ENCODE measurements around the gene UBE2I.
"Not testable (repeated sequence)": the region's sequence is repeated elsewhere in the genome, so short reads cannot be mapped to it uniquely, and the experiment has no call there.

The UBE2I gene

GRCh38 chr16:1314399-1315068 is 5.1 kb downstream of the UBE2I start:
- DNase-seq: no peak

DNA sequence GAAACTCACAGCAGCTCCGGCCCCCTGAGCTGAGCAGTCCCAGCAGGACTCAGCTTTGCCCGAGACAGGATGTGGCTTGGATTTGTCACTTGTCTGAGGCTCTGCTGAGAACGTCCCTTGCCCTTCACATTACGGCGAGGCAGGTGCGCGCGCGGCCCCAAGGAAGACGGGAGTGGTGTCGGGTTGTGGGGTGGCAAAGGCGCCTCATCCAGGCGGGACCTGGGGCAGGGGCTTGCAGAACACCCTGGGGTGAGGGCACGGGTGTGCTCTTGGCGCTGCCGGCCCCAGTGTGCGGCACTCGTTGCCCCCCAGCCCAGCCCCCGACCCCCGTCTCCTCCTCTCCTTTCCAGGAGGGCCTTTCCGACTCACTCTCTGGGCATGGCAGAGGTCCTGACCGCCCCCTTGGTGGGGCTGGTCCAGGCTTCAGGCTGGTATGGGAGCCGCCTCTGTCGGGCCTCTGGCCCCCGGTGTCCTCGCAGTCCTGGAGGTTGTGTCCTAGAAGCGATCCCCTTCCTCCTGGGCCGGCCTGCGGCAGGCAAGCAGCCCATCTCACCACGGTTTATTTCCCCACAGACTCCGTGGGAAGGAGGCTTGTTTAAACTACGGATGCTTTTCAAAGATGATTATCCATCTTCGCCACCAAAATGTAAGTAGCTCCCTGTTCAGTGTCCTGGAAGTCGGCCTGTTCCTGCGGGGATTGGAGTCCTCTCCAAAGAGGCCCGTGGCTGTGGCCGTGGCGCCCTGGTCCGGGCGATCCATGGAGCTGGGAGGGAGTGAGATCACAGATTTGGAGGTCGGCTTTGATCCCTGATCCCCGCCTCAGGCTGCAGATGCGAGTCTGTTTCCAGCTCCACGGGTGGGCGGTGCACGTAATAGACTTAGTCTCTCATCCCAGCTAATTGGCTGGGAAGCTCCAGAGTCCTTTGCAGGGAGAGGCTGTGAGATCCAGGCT is 5.9 kb downstream of the UBE2I start:
- DNase-seq: no peak

GRCh38 chr16:1316033-1316405 is 6.6 kb downstream of the UBE2I start:
- DNase-seq: no peak

DNA sequence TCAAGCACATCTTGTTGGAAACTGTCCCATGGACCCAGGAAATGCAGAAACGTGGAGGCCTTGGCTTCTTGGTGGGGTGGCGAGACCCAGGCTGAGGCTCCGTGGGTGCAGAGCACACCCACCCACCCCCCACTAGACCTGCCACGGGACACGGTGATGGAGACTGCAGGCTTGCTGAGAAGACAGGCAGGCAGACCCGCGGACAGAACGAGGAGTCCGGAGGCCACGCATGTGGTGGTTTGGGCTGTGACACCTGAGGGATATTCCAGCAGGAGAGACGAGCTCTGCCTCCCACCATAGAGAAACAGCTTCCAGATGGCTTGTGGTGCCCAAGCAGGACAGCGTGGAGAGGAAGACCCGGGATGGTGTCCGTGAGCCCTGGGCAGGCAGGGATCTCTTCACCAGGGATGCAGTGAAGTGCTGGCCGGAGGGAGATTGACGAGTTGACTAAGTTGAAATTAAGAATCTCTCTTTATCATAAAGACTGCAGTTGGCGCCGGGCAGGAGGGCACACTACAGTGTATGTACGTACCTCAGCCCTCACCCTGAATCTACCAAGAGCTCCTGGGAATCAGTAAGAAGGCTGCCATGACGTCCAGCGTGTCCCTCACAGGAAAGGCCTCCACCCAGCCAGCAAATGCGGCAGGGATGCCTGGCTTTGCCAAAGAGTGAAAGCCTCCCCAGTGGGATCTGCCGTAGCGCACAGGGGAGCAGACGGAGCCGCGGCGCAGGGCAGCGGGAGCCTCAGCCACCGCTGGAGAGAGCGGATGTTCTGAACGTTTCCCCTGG is 8.2 kb downstream of the UBE2I start:
- no peak for DNase-seq

GRCh38 chr16:1318268-1318545 is 8.8 kb downstream of the UBE2I start:
- DNase-seq: no peak

DNA sequence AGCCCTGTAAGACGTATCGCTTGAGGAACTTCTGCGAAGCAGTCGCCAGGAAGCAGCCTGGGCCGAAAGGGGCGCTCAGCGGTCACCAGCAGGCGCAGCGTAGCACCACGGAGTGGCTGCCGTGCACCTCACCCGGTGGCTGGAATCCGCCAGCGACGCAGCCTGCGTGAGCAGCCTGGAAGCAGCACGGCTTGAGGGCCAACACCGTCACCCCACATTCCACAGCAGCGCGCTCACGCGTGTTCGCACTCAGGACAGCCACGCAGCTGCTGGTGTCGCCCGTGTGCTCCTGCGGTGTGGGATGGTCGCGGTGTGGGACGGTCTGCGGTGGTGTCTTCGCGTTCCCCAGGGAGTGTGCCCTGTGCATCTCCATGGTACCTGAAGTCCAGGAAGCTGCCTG is 9.6 kb downstream of the UBE2I start:
- DNase-seq: no peak

GRCh38 chr16:1320097-1320496 is 10.7 kb downstream of the UBE2I start:
- DNase-seq: no peak

DNA sequence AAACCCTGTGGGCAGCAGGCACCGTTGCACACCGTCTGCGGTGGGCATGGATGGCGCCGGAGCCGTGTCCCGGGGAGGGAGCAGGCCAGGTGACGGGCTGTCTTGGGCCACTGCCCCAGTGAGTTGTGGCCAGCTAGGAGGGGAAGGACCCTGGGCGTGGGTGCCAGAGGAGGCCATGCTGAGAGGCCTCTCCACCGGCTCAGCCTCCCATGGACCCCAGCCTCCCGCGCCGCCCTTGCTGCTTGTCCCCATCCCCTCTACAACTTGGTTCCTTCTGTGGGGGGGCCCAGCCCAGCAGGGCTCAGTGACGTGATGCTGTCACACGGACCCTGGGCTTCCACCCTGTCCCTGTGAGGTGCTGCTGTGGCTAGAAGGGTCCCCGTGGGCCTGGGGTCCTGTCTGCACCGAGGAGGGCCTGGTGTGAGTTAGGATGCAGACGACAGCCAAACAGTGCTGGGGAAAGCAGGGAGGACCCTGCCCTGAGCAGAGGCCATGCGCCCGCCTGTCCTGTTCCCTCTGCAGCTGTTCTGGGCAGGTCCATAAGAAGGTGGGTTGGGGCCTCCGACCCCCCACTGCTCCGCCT is 11.3 kb downstream of the UBE2I start:
- DNase-seq: no peak

DNA sequence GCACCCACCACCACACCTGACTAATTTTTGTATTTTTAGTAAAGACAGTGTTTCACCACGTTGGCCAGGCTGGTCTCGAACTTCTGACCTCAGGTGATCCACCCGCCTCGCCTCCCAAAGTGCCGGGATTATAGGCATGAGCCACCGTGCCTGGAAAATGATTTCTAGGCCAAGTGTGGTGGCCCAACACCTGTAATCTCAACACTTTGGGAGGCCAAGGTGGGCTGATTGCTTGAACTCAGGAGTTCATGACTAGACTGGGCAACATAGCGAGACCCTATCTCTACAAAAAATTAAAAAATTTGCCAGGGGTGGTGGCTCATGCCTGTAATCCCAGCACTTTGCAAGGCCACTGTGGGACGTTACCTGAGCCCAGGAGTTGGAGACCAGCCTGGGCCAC is 13.0 kb downstream of the UBE2I start:
- no peak for DNase-seq

DNA sequence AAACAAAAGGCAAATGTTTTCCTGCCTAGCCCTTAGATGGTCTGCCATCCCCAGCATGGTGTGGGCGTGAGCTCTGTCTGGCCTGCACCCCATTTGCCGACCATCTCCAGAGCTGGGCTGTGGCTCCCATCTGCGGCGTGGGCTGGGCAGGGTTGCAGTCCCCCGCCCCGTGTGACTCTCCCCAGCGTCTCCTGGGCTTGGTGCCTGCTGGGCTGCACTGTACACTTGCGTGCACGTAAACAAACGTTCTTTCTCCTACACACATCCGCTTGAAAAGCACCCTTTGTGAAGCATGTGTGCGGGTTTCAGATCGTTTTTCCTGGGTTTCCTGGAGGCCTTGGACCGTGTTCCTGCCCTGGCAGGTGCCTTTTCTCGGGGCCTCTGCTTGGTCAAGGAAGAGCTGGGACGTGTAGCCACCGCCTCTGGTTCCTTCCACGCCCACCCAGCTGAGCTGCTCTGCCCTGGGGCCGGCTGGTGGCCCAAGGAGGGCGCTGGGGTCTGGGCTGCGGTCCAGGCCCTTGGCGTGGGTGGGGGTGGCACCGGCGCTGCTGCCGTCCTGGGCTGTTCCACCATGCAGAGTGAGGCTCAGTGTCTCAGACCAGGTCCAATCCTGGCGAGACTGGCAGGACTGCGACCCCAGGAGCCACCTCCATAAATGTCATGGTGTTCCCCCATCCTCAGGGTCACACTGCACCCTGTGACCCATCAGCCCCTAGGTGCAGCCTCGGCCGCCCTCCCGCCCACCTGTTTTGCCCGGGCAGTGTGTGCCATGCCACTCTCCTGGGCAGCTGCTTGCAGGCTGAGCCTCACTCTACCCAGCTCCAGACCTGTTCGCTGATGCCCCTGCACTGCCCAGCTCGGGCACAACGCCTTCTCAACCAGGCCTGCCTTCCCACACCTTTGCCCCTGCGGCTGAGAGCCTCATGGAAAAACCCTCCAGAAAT is 14.1 kb downstream of the UBE2I start:
- DNase-seq: no peak

- DNase-seq: no peak
Observed at GRCh38 chr16:1324286-1324826, 14.9 kb downstream of the UBE2I start.

DNA sequence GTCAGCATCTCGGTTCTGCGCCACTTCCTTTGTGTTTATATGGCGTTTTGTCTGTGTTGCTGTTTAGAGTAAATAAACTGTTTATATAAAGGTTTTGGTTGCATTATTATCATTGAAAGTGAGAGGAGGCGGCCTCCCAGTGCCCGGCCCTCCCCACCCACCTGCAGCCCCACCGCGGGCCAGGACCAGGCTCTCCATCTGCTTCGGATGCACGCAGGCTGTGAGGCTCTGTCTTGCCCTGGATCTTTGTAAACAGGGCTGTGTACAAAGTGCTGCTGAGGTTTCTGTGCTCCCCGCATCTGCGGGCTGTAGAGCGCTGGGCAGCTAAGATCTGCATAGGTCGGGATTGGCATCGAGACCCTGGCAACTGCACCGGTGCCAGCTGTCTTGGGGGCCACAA is 15.8 kb downstream of the UBE2I start:
- DNase-seq: no peak

- DNase-seq: no peak
Observed at GRCh38 chr16:1325673-1326371, 16.4 kb downstream of the UBE2I start.

- no peak for DNase-seq
Observed at GRCh38 chr16:1326391-1326790, 17.0 kb downstream of the UBE2I start.

DNA sequence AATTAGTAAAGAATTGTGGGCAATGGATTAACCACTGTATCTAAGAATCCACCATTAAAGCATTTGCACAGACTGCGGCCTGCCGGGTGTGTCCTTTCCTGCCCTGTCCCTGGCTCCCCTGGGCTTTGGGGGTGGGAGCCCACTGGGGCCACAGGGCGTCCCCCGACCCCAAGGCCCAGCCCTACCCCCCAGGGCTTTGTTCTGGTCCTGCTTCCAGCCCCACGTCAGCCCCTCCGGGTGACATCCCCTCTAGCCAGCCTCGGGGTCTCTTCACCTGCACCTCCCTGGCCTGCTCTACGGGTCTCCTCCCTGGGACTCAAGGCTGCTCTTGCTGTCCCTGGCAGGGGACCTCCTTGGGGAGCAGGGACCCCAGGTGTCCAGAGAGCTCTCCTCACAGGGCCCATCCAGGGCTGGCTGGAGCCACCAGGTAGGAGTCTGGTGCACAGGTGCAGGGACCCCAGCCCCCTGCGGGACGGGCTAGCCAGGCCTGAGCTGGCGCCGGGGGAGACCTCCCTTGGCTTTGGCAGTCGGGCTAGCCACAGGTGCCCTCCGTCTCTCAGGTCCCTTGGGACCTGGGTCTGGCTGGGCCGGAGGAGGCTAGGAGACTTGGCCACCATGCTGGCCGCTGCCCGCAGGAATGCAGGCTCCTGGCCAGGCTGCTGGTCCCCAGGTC is 17.6 kb downstream of the UBE2I start:
- no peak for DNase-seq

DNA sequence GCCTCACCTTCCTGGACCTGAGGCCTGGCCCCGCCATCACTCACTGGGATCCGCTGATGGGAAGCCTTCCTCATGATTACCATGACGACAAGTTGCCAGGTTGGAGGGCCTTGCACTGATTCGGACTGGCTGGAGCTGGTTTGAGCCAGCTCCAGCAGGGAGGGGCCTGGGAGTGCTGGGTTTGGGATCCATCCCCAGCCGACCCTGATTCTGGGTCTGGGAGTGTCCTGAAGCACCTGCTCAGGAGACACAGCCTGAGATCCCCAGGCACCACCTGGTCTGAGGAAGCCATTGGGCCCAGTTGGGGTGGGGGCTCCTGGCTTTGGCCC is 18.1 kb downstream of the UBE2I start:
- DNase-seq: no peak

DNA sequence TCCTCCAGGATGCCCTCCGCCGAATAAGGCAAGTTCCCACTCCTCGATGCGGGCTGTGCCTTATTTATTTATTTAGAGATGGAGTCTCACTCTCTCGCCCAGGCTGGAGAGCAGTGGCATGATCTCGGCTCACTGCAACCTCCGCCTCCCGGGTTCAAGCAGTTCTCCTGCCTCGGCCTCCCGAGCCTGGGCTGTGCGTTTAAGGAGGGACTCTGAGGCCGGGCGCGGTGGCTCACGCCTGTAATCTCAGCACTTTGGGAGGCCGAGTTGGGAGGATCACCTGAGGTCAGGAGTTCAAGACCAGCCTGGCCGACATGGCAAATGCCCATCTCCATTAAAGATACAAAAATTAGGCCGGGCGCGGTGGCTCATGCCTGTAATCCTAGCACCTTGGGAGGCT is 18.7 kb downstream of the UBE2I start:
- DNase-seq: not testable (repeated sequence)

DNA sequence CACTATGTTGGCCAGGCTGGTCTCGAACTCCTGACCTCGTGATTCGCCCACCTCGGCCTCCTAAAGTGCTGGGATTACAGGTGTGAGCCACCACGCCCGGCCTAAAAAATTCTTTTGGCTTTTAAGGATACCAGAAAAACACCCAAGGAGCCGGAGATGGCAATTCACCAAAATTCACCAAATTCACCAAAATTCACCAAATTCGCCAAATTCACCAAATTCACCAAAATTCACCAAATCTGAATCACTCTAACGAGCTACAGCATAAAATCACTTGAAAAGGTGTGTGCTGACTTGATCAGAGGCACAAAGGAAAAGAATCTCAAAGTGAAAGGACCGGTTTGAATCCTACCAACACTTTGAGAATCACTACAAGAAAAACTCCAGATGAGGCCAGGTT is 19.5 kb downstream of the UBE2I start:
- not testable (repeated sequence) for DNase-seq

- peak; percentile 78 for DNase-seq
Observed at GRCh38 chr16:1330260-1330914, 21.0 kb downstream of the UBE2I start.

Measured in activated CD8-positive, alpha-beta memory T cell treated with anti-CD3 and anti-CD28 coated beads, Interleukin-2, amount 50 U/mL, for 48 hours (primary cell).